Neural crest cell (in vitro differentiated cells): ENCODE data around the gene FRMD4B. TPM values are rescaled to one million over a fixed set of nuclear protein-coding genes. Genes with fewer than 3 reads are reported as not detected.

Experiments
- DNase-seq: peaks from one replicate; pipeline ENCODE4 v3.0.0; 2021; ENCODE audit warnings: low read depth, mixed read lengths, low spot score
- H3K27ac Mint-ChIP-seq: one replicate; pipeline ENCODE4 v1.8.0; 2021; ENCODE audit warnings: mild to moderate bottlenecking, mixed read lengths; ENCODE audit not compliant: unreplicated experiment
- H3K27me3 Mint-ChIP-seq: 2 replicates; pipeline ENCODE4 v1.8.0; 2021; ENCODE audit warnings: low read depth, mild to moderate bottlenecking, mixed read lengths
- H3K36me3 Mint-ChIP-seq: 2 replicates; pipeline ENCODE4 v1.8.0; 2021; ENCODE audit warnings: low read depth, mild to moderate bottlenecking, mixed read lengths
- H3K4me1 Mint-ChIP-seq: 2 replicates; pipeline ENCODE4 v1.8.0; 2021; ENCODE audit warnings: mixed read lengths
- H3K4me3 Mint-ChIP-seq: one replicate; pipeline ENCODE4 v1.8.0; 2021; ENCODE audit warnings: mild to moderate bottlenecking, mixed read lengths
- H3K9me3 Mint-ChIP-seq: 2 replicates; pipeline ENCODE4 v1.8.0; 2021; ENCODE audit warnings: mixed read lengths
- total RNA-seq: library from RNA; stranded (reverse); gene quantifications from 2 replicates; pipeline ENCODE4 v1.2.1, GENCODE V29; 2021
- TF ChIP-seq, protein P1 (sequence below): fragments of 200-600 bp; sonication (generic); conservative IDR thresholded peaks from 2 replicates; pipeline ENCODE4 v1.5.0; 2021; ENCODE audit warnings: antibody characterized with exemption, mild to moderate bottlenecking

The FRMD4B gene
- total RNA-seq, 1 donor from 2014 or later = 17.2 TPM

DNA sequence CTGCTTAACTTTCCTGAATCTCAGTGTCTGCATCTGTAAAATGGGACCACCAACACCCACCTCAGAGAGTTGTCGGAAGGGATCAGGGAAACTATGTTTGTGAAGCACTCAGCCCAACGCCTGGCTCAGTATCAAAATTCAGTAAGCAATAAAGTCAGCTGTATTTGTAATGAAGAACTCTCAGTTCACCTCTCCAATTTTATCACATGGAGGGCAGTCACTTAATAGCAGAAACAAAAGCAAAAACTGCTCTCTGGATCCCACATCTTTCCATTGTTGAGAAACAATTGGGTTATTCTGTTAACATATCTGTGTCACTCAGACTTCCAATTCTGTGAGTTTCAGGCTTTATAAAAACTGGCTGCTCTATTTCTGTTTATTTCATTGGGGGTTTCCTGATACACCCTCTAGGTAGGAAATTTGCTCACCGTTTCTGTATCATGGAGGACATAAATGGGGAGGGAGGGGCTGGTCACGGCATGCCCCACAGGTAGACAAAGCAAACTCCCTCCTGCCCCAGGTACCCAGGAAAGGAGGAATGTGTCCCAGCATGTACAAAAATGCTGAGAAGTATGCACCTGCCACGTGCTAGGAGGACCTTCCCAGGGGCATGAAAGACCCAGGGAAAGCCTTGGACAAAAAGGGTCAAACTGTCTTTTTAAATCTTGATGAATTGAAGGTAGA is 182.1 kb downstream of the FRMD4B start:
- no peaks in the 10 kb centered on the region for H3K36me3 Mint-ChIP-seq
- no peak for DNase-seq
- peaks cover 9% of the 10 kb centered on the region for H3K4me1 Mint-ChIP-seq
- H3K9me3 Mint-ChIP-seq = no peaks in the 10 kb centered on the region
- H3K27ac Mint-ChIP-seq = no peak overlapping the region
- H3K27me3 Mint-ChIP-seq = no peaks in the 10 kb centered on the region
- TF ChIP-seq, protein P1, sequence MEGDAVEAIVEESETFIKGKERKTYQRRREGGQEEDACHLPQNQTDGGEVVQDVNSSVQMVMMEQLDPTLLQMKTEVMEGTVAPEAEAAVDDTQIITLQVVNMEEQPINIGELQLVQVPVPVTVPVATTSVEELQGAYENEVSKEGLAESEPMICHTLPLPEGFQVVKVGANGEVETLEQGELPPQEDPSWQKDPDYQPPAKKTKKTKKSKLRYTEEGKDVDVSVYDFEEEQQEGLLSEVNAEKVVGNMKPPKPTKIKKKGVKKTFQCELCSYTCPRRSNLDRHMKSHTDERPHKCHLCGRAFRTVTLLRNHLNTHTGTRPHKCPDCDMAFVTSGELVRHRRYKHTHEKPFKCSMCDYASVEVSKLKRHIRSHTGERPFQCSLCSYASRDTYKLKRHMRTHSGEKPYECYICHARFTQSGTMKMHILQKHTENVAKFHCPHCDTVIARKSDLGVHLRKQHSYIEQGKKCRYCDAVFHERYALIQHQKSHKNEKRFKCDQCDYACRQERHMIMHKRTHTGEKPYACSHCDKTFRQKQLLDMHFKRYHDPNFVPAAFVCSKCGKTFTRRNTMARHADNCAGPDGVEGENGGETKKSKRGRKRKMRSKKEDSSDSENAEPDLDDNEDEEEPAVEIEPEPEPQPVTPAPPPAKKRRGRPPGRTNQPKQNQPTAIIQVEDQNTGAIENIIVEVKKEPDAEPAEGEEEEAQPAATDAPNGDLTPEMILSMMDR = no peak
- no peak overlapping the region for H3K4me3 Mint-ChIP-seq

DNA sequence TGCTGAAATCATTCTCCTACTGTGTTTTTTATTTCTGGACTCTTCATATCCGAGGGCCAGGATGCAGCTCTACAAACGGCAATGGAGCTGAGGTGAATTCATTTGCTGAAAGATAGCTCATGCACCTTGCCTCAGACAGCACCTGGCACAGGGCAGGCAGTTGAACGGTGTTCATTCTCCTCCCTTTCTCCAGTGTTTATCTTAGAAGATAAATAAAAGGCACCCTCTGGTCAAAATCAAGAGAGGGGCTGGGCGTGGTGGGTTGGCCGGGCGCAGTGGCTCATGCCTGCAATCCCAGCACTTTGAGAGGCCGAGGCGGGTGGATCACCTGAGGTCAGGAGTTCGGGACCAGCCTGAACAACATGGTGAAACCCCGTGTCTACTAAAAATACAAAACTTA is 184.2 kb downstream of the FRMD4B start:
- no peak overlapping the region for H3K4me3 Mint-ChIP-seq
- TF ChIP-seq, protein P1 = no peak

DNA sequence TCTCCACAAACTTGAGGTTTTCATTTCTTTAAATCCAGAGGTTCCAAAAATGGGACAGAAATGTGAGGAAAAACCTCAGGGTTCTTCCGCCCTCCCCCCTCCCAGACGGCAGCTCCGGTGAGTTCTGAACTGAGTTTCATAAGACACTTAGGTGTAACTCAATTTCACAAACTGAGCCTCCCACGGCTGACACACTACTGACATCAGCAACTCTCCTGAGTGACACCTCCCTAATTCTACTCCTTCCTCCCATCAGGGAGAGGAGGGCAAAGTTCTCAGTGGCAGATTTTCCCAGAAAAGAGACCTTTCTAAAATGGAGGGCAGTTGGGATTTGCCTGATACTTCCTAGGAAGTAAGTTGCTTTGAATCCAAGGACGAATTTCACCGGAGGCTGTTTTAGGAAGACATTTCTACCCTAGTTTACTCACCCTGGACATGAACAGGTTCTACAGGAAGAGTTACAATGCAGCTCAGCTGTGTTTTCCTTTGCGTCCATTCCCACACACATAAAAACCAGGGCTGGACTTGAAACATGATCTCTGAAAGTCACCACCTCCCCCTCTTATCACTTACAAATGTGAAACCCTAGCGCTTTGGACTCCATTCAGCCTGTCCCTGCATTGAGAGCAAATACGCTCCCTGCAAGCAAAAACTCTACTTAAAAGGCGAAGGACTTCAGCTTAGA is 185.4 kb downstream of the FRMD4B start:
- Mint-ChIP-seq H3K4me3 (no peak overlapping the region), H3K27me3 (no peaks in the 10 kb centered on the region), H3K36me3 (peaks cover 4% of the 10 kb centered on the region), H3K4me1 (peaks cover 9% of the 10 kb centered on the region), H3K9me3 (no peaks in the 10 kb centered on the region), H3K27ac (peak overlapping the region; percentile 19)
- TF ChIP-seq, protein P1 = no peak
- DNase-seq = no peak

More for the DNA sequence above, 184.2 kb downstream of the FRMD4B start:
- H3K4me1 Mint-ChIP-seq = peaks cover 9% of the 10 kb centered on the region
- no peaks in the 10 kb centered on the region for H3K9me3 Mint-ChIP-seq
- peaks cover 4% of the 10 kb centered on the region for H3K36me3 Mint-ChIP-seq
- H3K27ac Mint-ChIP-seq = no peak overlapping the region
- no peaks in the 10 kb centered on the region for H3K27me3 Mint-ChIP-seq
- no peak for DNase-seq

DNA sequence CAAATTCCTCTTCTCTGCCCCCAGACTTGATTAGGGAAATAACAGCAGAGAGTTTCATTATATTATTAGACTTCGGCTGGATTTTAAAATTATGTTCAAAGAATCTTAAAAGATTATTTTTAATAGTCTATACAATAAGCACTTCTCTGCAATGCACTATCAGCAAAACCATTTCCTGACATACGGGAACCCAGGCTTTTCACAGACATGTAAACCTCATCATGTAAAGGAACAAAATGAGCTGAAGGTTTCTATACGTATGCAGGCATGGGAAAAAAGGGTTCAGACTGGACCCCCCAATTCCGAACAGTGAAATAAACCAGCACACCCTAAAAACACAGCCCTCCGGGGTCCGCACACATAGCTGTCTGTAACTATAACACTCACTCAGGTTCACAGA is 185.9 kb downstream of the FRMD4B start:
- TF ChIP-seq, protein P1 = no peak
- Mint-ChIP-seq H3K4me3 (no peak overlapping the region), H3K9me3 (no peaks in the 10 kb centered on the region), H3K36me3 (peaks cover 4% of the 10 kb centered on the region), H3K4me1 (peaks cover 9% of the 10 kb centered on the region), H3K27me3 (no peaks in the 10 kb centered on the region), H3K27ac (no peak overlapping the region)
- no peak for DNase-seq

DNA sequence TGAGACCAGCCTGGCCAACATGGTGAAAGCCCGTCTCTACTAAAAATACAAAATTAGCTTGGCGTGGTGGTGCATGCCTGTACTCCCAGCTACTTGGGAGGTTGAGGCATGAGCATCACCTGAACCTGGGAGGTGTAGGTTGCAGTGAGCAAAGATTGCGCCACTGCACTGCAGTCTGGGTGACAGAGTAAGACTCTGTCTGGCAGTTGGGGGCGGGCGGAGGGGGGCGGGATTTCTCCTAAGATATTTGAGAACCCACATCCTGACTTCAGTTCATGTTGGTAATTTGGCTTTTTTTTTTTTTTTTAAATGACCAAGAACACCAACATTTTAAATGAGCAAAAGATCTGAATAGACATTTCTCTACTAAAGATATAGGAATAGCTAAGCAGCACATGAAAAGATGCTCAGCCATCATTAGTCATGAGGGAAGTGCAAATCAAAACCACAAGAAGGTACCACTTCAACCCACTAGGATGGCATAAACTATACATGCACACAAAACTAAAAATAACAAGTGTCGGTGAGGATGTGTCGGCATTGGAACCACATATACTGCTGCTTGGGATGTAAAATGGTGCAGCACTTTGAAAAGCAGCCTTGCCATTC is 187.9 kb downstream of the FRMD4B start:
- Mint-ChIP-seq H3K27ac (no peak overlapping the region), H3K4me3 (no peak overlapping the region), H3K4me1 (peaks cover 9% of the 10 kb centered on the region), H3K36me3 (peaks cover 16% of the 10 kb centered on the region), H3K9me3 (no peaks in the 10 kb centered on the region), H3K27me3 (no peaks in the 10 kb centered on the region)
- no peak for DNase-seq
- TF ChIP-seq, protein P1 = no peak
